ENCODE measurements around the gene KRT78.
A peak's percentile ranks its signal among the peaks of the same experiment; 100 is the strongest.

Gene KRT78

GRCh38 chr12:52821826-52822660 is 26.8 kb downstream of the KRT78 start:
- no peak for TF ChIP-seq CTCF (conservative IDR thresholded peaks at IDR 0.05; ENCODE audit: low read length)
- peak; percentile 39 for DNase-seq (ENCODE audit: low read depth)

GRCh38 chr12:52821071-52821730 is 27.6 kb downstream of the KRT78 start:
- no peak overlapping the region for H3K4me3 ChIP-seq (ENCODE audit: low read length)
- TF ChIP-seq CTCF (conservative IDR thresholded peaks at IDR 0.05; ENCODE audit: low read length) = no peak
- no peak for DNase-seq (ENCODE audit: low read depth)

More at GRCh38 chr12:52821826-52822660, 26.8 kb downstream of the KRT78 start:
- no peak overlapping the region for H3K4me3 ChIP-seq (ENCODE audit: low read length)

- DNase-seq (ENCODE audit: low read depth) = no peak
- no peak for TF ChIP-seq CTCF (conservative IDR thresholded peaks at IDR 0.05; ENCODE audit: low read length)
Measured at GRCh38 chr12:52820521-52820920, 28.3 kb downstream of the KRT78 start.

GRCh38 chr12:52819731-52820510 is 28.9 kb downstream of the KRT78 start:
- H3K4me3 ChIP-seq (ENCODE audit: low read length) = no peak overlapping the region
- TF ChIP-seq CTCF (conservative IDR thresholded peaks at IDR 0.05; ENCODE audit: low read length) = no peak
- no peak for DNase-seq (ENCODE audit: low read depth)

More at GRCh38 chr12:52820521-52820920, 28.3 kb downstream of the KRT78 start:
- H3K4me3 ChIP-seq (ENCODE audit: low read length) = no peak overlapping the region

- no peak for DNase-seq (ENCODE audit: low read depth)
- no peak overlapping the region for H3K4me3 ChIP-seq (ENCODE audit: low read length)
- TF ChIP-seq CTCF (conservative IDR thresholded peaks at IDR 0.05; ENCODE audit: low read length) = no peak
Measured at GRCh38 chr12:52818887-52819420, 29.8 kb downstream of the KRT78 start.

GRCh38 chr12:52818388-52818787 is 30.4 kb downstream of the KRT78 start:
- DNase-seq (ENCODE audit: low read depth) = no peak
- H3K4me3 ChIP-seq (ENCODE audit: low read length) = no peak overlapping the region
- no peak for TF ChIP-seq CTCF (conservative IDR thresholded peaks at IDR 0.05; ENCODE audit: low read length)

Data from AG10803 (cell line).